ENCODE measurements around the gene PHF14.

DNA sequence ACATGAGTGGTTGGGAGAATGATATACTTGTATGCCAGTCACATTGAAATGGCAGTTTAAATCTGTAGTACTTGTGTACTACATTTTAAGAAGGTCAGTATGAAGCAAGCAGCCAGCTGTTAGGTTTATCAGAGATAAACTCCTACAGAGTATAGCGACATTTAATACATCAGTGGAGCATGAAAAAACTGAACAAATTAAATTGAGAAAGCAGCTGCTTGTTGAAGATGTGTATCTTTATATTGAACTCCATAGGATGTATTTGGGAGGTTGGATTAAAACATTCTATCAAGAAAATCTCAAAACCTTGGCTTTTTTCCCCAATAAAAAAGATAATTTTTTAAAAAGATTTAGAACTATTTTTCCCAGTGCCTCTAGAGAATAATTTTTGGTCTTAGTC, 47.8 kb downstream of the PHF14 start:
- TF ChIP-seq POLR2A (IDR thresholded peaks at IDR 0.05), result no peak
- no peak for TF ChIP-seq CTCF (IDR thresholded peaks at IDR 0.05)
